ENCODE data around the gene TEC.
A peak's percentile ranks its signal among the peaks of the same experiment; 100 is the strongest.
"Not testable (repeated sequence)": the region's sequence is repeated elsewhere in the genome, so short reads cannot be mapped to it uniquely, and the experiment has no call there.

TEC gene

GRCh38 chr4:48290146-48290772, 20.6 kb upstream of the TEC start:
- peak; percentile 53 for DNase-seq (ENCODE audit: extremely low spot score)
- TF ChIP-seq CTCF (IDR thresholded peaks at IDR 0.05; ENCODE audit: control extremely low read depth, extremely low read depth, low read depth, missing control alignments), result peak; percentile 55
- POLR2A ChIA-PET, result no interaction called here
- CTCF ChIA-PET, result interaction anchor here (0.9 to 3.4 kb wide), 18 partner anchors 9 to 165 kb away, joined by 3 to 20 read pairs (median 4); no protein-coding TSS in a partner anchor

GRCh38 chr4:48286060-48286459, 16.4 kb upstream of the TEC start:
- CTCF ChIA-PET; POLR2A ChIA-PET; DNase-seq (ENCODE audit: extremely low spot score): not testable (repeated sequence)

GRCh38 chr4:48285640-48286039, 16.0 kb upstream of the TEC start:
- CTCF ChIA-PET, result not testable (repeated sequence)

GRCh38 chr4:48275686-48276085, 6.0 kb upstream of the TEC start:
- no peak for DNase-seq (ENCODE audit: extremely low spot score)
- POLR2A ChIA-PET, result no interaction called here
- CTCF ChIA-PET, result interaction anchor here (0.6 to 3.8 kb wide), 27 partner anchors 10 to 361 kb away, joined by 3 to 22 read pairs (median 5); partner anchors contain the start of genes NFXL1 and SLAIN2
- TF ChIP-seq CTCF (IDR thresholded peaks at IDR 0.05; ENCODE audit: control extremely low read depth, extremely low read depth, low read depth, missing control alignments), result no peak

More at GRCh38 chr4:48285640-48286039, 16.0 kb upstream of the TEC start:
- DNase-seq (ENCODE audit: extremely low spot score); POLR2A ChIA-PET: not testable (repeated sequence)

GRCh38 chr4:48275247-48275646, 5.6 kb upstream of the TEC start:
- CTCF ChIA-PET, result interaction anchor here (0.6 to 3.8 kb wide), 34 partner anchors 9 to 360 kb away, joined by 3 to 22 read pairs (median 4); partner anchors contain the start of genes NFXL1 and SLAIN2
- peak; percentile 50 for TF ChIP-seq CTCF (IDR thresholded peaks at IDR 0.05; ENCODE audit: control extremely low read depth, extremely low read depth, low read depth, missing control alignments)
- peak; percentile 33 for DNase-seq (ENCODE audit: extremely low spot score)
- POLR2A ChIA-PET, result no interaction called here

- no peak for TF ChIP-seq CTCF (IDR thresholded peaks at IDR 0.05; ENCODE audit: control extremely low read depth, extremely low read depth, low read depth, missing control alignments)
Observed at GRCh38 chr4:48271626-48272025, 2.0 kb upstream of the TEC start.

GRCh38 chr4:48270951-48271473, 1.4 kb upstream of the TEC start:
- no peak for TF ChIP-seq CTCF (IDR thresholded peaks at IDR 0.05; ENCODE audit: control extremely low read depth, extremely low read depth, low read depth, missing control alignments)
- peak; percentile 40 for DNase-seq (ENCODE audit: extremely low spot score)
- POLR2A ChIA-PET, result no interaction called here
- CTCF ChIA-PET, result interaction anchor here (1.0 to 1.5 kb wide), 2 partner anchors 19 to 143 kb away, joined by 3 read pairs; no protein-coding TSS in a partner anchor

More at GRCh38 chr4:48271626-48272025, 2.0 kb upstream of the TEC start:
- no peak for DNase-seq (ENCODE audit: extremely low spot score)
- ChIA-PET POLR2A (no interaction called here), CTCF (interaction anchor here (1.5 kb wide), 1 partner anchor 20 kb away, joined by 3 read pairs; no protein-coding TSS in a partner anchor)

Data from GM10248 (cell line).